HG02759 (cell line): Measurements from ENCODE around the gene ENDOV.

Experiments used
- ATAC-seq: cut with Tn5 transposase; IDR thresholded peaks from one replicate; pipeline ENCODE4 v1.9.1; 2021; ENCODE audit warnings: mild to moderate bottlenecking, moderate library complexity; ENCODE audit not compliant: unreplicated experiment

The ENDOV gene

DNA sequence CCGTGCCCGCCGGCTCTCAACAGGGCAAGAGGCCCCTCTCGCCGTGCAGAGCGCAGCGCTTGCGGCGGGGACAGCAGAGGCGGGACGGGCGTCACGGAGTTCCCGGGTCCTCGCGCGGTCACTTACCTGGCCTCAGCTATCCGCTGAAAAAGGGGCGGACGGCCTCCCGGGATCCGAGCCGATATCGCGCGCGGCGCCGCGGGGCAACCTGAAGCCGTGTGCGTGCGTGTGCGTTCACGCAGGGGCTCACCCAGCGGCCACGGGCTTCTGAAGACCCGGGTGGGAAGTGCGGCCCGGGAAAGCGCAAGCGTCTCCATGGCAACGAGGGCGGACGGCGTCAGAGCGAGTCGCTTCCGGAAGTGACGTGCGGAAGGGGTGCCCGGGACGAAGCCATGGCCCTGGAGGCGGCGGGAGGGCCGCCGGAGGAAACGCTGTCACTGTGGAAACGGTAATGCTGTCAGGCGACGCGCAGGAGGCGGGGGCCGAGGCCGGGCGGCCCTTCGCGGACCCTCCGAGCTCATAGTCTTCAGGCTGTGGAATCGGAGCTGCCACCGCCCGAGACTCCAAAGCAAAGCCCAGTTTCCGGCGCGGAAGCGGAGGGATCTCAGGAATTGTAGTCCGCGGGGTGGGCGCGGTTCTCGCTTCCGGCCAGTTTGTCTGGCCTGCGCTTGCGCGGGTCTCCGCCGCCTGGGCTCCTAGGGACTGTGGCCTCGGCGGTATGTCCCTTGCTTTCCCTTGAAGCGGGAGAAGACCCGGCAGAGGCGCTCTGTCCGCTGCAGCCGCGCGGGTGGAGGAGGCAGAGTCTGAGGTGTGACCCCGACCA lies at the start of gene ENDOV:
Gene ENDOV, plus strand, starts transcription at position 365 of the 823 bp plus-strand sequence. Its CDS starts 28 bp downstream, at position 393.
- peak; percentile 95 for ATAC-seq

DNA sequence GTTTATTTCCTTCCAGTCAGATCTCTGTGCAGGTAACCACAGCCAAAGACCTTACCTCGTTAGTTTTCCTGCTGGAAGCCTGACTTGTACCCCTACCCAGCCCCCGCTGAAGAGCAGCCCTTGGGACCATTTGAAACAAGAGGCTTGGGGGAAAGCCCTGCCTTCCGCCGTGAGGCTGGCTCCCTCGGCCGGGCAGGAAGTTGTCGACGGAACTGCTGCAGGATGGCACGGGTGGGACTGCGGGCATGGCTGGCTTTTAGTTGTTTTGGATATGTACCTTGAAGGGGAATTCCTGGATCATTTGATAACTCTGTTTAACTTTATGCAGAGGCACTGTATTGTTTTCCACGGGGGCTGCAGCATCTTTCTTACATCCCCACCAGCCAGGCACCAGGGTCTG lies 49.0 kb upstream of the ENDOV start:
- no peak for ATAC-seq

DNA sequence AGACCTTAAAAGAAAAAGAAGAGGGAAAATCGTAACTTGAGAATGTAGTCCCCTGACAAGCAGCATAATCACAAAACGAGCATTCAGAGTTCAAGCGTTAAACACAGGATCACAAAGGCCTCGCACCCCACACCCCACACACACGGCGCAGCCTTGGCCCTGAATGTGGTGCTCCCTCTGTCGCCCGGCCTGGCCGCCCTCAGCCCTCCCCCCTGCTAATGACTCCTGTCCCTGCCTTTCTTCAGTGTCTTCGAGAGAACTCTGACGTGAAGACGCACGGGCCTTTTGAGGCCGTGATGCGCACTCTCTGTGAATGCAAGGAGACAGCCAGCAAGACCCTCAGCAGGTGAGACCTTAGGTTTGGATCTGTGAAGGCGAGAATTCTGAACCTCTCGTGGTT lies 47.5 kb upstream of the ENDOV start:
- no peak for ATAC-seq

DNA sequence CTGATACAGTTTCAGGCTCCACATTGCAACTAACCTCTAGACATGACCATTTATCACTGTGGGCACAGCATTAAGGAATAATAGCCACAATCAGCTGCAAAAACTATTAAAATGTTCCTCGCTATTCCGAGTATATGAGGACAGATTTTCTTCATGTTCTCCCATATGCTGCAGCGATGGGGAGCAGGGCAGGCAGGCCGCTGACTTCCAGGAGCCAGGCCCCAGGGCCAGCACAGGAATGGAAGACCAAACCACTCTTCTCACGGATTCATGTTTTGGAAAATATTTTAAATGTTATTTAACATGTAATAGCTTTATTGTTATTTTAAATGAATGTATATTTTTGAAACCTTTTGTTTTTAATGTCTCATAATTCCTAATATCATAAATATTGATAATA lies 43.8 kb upstream of the ENDOV start:
- ATAC-seq, result no peak

DNA sequence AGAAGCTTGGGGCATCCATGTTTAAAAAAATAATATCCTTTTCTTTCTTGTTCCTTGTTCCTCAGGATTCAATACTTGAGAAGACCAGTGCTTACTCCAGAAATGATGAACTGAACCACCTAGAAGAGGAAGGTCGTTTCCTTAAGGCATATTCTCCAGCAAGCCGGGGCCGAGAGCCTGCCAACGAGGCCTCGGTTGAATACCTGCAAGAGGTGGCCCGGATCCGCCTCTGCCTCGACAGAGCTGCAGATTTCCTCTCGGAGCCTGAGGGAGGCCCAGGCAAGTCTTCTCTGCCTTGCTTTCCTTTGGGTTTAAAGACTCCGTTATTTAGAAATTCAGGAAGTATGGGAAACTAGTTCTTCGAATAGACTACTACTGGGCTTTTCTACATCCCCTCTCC lies 42.5 kb upstream of the ENDOV start:
- no peak for ATAC-seq

DNA sequence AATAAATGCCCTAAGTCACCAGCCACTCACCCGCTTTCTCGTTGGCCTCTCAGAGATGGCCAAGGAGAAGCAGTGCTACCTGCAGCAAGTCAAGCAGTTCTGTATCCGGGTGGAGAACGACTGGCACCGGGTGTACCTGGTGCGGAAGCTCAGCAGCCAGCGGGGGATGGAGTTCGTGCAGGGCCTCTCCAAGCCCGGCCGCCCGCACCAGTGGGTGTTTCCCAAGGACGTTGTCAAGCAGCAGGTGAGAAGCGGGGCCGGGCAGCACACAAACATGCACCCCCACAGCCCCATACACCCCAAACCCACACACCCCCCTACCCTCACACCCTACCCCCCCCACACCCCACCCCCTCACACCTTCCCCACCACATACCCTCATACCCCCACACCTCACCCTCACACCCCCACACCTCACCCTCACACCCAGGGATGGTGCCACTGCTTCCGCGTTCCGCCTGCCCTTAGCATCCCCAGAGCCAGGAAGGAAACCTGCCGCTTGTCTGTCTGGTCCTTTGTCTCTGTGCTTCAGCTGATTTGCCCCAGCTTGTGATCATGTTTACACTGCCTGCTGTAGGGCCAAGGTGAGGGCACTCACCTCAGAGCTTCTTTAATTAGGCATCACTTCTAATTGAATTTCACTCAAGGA lies 41.9 kb upstream of the ENDOV start:
- no peak for ATAC-seq

DNA sequence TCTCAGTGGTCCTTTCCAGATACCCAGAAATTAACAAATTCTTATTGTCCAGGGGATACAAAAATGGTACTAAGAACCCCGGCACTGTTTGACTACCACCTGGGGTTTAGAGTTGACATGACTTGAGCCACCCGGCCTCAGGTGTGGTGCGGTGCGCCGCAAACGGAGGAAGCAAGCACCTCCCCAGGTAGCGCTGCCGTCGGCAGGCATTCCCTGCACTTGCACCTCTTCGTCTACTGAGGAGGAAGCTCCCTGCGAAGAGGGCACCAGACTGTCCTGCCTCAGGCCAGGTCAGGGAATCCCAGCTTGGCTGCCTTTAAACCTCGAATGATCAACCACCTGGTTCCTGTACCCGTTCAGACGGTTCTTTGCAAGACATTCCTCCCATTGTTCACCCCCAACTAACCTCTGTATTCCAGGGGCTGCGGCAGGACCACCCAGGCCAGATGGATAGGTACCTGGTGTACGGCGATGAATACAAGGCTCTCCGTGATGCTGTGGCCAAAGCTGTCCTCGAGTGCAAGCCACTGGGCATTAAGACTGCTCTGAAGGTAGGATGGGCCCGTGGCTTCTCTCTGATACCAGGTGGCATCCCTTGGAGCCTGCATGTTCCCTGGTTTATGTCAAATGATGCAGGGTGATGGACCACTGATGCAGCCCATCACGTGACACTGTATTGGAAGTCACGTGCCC lies 40.8 kb upstream of the ENDOV start:
- ATAC-seq, result no peak

DNA sequence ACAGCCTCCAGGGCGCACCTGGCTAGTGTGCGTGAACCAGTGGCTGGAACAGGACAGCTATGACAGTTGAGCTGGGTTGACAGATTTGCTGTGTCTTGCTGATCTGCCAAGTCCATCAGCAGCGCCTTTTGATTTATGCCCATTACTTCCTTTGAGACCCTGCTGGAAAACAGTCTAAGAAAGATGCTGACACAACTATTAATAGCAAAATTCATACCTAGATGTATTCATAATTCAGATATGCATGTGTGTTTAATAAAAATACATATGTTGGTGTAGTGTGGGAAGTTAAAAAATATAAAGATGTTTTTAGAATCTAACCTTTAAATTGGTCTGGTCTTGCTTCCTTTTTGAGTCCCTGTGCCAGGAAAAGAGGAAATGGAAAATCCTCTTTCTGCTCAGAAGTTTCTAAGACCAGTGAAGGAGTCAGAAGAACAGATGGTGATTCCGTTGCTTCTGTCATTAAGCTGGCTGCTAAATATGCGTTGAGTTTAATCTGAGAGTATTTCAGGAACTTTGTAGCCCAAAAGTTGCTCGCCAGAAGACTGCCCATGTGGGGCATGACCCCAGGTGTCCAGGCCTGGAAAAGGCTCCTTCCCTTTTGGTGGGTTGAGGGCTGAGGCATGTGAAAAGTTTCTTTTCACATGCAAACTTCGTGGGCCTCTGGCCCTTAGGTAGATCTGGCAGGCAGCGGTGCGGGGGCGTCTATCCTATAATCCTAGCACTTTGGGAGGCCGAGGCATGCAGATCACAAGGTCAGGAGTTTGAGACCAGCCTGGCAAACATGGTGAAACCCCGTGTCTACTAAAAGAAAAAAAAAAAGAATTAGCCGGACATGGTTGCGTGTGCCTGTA lies 40.0 kb upstream of the ENDOV start:
- no peak for ATAC-seq

DNA sequence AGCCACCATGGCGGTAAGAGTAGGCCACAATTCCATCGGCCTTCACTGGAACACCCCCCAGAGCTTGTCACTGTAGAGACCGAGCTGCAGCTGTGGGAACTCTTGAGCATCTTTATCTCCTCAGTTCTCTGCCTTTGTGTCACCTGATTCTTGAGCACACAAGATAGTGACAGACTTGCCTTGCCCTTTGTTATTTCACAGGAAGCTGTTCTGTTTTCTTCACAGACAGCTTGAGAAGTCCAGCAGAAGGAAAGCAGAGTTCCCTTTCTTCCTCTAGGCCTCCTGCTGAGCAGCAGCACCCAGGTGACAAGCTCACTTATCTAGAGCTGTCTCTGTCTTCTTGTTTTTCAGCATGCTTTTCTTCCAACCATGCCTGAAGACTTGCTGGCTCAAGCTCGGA lies 38.4 kb upstream of the ENDOV start:
- ATAC-seq, result no peak

DNA sequence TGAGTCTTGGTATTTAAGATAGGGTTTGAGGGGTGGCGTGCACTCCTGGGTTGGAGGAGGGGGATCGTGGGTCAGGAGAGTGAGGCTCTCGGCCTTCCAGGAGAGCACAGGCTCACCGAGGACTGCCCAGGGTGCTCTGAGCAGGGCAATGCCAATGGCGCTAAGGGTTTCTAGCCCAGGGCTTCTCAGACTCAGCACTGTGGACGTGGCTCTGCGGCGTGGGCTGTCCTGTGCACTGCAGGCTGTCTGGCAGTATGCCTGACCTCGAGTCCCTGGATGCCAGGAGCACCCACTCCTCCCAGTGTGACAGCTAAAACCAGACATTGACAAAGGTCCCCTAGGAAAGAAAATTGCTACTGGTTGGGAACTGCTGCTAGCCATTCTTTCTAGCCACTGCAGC lies 37.2 kb upstream of the ENDOV start:
- no peak for ATAC-seq

DNA sequence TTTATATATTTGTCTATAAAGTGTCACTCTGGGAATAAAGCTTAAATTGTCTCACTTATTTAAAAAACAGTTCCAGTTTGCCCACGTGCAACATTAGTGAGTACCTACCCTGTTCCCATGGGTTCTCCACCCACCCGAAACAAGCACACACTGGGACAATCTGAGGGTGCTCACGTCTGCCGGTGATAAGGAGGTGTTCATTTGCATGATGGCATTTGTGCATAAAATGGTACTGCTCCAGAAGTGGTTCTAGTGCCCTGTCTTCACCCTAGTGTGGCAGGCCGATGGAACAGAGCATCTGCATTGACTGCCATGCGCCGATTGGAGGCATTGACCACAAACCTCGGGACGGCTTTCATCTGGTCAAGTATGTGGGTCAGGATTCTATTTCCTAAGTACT lies 35.6 kb upstream of the ENDOV start:
- ATAC-seq, result no peak

DNA sequence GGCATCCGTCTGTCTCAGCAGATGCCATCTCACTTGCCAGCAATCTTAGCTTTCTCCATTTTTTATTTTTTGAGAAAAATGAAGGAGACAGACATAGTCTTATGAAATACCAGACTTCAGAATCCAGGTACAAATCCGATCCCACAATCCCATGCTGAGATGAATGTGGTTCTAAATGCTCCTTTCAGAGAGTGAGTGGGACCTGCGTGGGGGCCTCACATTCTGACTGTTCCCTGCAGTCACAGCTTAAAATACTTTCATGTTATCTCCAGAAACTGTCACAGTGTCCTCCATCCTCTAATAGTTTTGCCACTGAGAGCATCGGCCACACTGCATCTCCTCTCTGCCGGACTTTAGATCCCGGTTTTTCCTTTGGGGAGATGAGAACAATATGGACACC lies 34.9 kb upstream of the ENDOV start:
- ATAC-seq, result no peak

DNA sequence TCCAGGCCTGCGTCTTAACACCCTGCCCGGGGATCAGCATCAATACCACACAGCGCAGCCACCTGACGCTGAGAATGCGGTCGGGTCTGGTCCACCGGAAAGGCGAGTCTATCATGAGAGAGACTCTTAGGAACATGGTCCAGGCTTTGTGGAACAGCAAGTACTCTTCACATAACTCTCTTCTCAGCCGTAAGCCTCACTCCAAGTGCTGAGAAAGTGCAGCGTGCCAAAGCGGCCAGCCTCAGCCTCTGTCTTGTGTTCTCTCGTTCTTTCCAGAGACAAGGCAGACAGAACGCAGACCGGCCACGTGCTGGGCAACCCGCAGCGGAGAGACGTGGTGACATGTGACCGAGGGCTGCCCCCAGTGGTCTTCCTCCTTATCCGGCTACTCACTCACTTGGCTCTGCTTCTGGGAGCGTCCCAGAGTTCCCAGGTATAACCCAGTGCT lies 34.4 kb upstream of the ENDOV start:
- ATAC-seq, result no peak

DNA sequence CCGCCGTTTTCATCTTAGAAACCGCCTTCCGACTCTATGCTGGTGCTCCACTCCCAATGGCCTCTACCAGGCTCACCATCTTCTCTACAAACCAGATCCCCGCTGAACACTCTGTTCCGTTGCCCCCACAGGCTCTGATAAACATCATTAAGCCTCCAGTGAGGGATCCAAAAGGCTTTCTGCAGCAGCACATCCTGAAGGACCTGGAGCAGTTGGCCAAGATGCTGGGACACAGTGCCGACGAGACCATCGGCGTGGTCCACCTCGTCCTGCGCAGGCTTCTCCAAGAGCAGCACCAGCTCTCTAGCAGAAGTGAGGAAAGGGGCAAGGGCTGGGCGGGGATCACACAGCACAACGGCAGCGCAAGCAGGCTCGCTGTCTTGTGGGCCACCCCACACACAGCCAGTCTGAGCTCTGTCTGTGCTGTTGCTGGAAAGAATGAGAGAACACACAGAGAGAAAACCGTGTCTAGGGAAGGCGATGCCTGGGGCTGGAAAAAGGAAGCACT lies 33.5 kb upstream of the ENDOV start:
- ATAC-seq, result no peak

DNA sequence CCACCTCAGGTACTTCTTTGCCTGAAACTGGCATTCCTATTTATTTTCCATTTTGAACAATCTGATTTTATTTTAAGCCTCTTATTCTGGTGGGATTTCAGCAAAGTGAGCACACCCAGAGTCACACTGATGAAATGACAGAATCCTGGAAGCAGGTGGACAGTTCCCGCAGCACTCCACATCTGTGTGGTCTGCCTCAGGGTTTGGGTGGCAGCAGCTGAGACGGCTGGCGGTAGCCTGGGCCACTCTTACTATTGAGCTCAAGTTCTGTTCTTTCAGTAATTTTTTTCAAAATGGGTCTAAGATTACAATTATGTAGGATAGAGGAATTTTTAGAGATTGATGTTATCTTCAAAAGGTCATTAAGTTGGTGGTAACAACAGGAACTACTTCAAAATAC lies 32.5 kb upstream of the ENDOV start:
- no peak for ATAC-seq

DNA sequence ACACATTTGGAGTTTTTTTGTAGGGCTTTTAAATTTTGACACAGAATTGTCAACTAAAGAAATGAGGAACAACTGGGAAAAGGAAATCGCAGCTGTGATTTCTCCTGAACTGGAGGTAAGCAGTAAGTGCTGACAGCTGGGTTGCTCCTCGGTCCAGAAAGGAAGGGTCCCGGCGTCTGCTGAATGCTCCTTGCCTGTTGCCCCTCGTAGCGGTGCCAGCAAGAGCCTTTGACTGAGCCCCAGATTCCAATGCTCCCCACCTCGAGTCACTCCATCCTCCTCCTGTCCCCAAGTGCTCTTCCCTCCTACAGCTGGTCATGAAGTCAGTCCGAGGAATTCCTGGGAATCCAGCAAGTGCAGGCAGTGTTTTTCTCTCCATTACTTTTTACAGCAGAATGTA lies 32.0 kb upstream of the ENDOV start:
- no peak for ATAC-seq

DNA sequence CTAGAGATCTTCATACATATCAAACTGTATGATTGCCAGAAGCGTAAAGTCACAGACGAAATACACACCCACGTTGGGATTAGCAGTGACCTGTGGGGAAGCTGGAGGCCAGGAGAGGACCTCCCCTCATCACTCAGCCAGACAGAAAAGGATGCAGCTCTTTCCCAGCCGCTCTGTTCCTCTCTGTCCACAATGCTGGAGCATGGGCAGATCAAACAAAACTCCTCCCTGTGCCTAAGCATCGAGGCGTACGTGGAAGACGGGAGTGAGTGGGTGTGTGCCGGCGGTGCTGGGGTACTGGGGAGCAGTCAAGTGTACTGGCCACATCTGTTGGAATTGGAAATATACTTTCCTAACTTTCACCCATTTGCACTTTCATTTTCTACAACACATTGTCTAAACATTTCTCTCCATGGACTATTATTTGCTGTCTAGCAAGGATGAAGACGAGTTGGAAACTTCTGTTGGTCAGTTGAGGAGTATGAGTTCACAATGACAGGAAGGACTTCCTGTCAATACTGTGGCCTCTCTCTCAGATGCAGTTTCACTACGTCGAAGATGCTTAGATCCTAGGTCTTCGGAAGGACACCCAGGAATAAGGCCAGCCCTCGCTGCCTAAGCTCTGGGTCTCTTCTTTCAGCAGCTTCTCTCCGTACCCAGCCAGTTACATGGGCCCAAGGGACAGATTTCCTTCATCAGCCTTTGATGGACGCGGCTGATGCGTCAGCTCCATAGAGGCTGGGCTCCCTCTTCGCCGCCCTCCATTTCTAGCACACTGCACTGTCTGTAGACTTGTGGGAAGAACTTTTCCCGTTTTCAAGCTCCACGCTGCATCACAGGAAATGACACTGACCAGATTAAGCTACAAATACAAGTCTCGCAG lies 30.6 kb upstream of the ENDOV start:
- no peak for ATAC-seq

DNA sequence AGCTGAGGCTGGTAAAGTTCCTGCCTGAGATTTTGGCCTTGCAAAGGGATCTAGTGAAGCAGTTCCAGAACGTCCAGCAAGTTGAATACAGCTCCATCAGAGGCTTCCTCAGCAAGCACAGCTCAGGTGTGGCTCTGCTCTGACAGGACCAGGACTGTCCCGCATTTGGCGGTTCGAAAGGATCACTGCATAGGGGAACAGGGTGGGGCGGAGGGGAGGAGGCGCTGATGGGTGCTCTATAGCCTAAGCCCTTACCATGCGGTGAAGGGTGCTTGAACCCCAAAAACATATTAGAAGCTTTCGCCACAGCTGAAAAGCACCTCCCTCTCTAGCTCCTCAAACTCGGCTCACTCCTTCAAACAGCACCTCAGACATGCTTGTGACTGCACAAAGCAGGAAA lies 29.9 kb upstream of the ENDOV start:
- ATAC-seq, result no peak

DNA sequence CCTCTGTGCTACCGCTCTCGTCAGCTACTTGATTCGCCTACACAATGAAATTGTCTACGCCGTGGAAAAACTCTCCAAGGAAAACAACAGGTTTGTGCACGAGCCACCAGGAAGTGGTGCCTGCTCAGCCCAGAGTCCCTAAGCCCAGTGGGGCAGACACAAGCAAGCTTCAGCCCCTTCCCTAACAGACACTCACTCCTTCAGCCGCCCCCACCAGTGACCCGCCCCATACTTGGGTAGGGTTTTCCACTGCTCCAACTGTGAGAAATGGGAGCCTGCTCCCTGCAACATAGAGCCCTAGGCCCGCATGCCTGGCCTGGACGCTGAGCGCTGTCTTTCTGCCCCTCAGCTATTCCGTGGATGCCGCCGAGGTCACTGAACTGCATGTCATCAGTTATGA lies 28.6 kb upstream of the ENDOV start:
- ATAC-seq, result no peak

DNA sequence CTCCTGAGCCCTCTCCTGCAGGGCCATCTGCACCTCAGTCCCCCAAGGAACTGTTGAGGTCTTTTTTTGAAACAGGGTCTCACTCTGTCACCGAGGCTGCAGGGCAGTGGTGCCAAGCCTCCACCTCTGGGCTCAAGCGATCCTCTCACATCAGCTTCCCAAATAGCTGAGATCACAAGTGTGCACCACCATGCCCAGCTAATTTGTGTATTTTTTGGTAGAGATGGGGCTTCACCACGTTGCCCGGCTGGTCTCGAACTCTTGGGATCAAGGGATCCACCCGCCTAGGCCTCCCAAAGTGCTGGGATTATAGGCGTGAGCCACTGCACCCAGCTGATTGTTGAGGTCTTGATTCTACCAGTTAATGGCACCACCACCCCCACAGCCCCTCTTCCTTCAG lies 27.9 kb upstream of the ENDOV start:
- ATAC-seq, result no peak
